ENCODE measurements around the gene A1BG.

- TF ChIP-seq CTCF (IDR thresholded peaks at IDR 0.05) (no peak), EZH2phosphoT487 (IDR thresholded peaks at IDR 0.05) (no peak)
Observed at GRCh38 chr19:58296104-58296503, 57.2 kb downstream of the A1BG start.

Data from neural progenitor cell (in vitro differentiated cells).